ENCODE measurements around the gene PCARE.

Gene PCARE

DNA sequence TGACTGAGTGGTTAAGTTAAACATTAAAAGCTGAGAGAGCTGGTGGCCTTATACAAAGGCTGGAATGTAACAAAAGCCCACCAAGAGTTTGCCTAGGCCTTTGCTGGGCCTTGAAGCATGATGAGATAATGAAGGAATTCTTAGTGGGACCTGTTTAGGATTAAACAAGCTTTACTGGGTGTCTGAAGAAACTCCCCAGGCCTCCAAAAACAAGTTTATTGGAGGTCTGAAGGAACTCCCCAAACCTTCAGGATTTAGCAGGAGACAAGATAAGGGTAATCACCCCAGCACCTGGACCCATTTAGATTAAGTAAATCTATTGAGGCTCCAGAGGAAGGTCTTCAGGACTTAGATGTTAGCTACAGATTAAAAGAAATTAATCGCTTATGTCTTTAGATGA, 18.7 kb downstream of the PCARE start:
- Histone ChIP-seq H3K4me3 (ENCODE audit: low read depth, low read length, poor library complexity, severe bottlenecking) (no peak overlapping the region), H3K9ac (ENCODE audit: low read length) (no peak overlapping the region), H3K79me2 (ENCODE audit: insufficient read depth, low read length) (no peaks in the 10 kb centered on the region), H3K4me1 (ENCODE audit: insufficient read depth, low read length, severe bottlenecking) (no peaks in the 10 kb centered on the region), H3K9me3 (ENCODE audit: low read length) (no peaks in the 10 kb centered on the region), H3K27me3 (ENCODE audit: insufficient read depth, low read length) (no peaks in the 10 kb centered on the region), H3K4me2 (ENCODE audit: low read length) (no peak overlapping the region), H3K27ac (ENCODE audit: low read depth, low read length, poor library complexity, severe bottlenecking) (no peak overlapping the region), H2AFZ (ENCODE audit: low read length) (no peak overlapping the region), H3F3A (ENCODE audit: insufficient read depth, low read length) (no peaks in the 10 kb centered on the region), H3K9me2 (ENCODE audit: low read depth, low read length) (no peaks in the 10 kb centered on the region), H3K36me3 (ENCODE audit: insufficient read depth, low read length) (no peaks in the 10 kb centered on the region), H4K20me1 (ENCODE audit: insufficient read depth, low read length) (no peaks in the 10 kb centered on the region)
- TF ChIP-seq CTCF (IDR thresholded peaks at IDR 0.05; ENCODE audit: low read length): no peak
- no peak for TF ChIP-seq EZH2 (IDR thresholded peaks at IDR 0.05; ENCODE audit: borderline replicate concordance, low read length)

DNA sequence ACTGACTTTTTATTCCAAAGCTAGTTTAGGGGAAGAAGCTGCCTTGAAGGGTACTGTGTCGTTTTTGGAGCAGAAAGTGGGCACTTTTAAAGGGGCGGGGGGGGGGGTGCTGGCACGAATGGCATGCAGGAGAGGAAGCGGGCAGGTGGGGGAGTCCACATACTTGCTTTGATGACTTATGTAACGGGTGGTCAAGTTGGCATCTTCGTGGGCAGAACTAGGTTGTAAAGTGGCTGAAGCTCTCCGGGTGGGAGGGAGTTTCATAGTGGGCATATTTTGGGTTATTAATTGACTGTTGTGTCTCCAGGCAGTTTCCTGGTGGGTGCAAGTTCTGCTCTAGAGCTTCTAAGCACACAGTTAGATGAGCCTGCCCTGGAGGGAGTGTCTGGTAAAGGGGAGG, 19.9 kb downstream of the PCARE start:
- Histone ChIP-seq H3K27ac (ENCODE audit: low read depth, low read length, poor library complexity, severe bottlenecking) (no peak overlapping the region), H3K4me3 (ENCODE audit: low read depth, low read length, poor library complexity, severe bottlenecking) (no peak overlapping the region), H3K27me3 (ENCODE audit: insufficient read depth, low read length) (no peaks in the 10 kb centered on the region), H3F3A (ENCODE audit: insufficient read depth, low read length) (no peaks in the 10 kb centered on the region), H3K4me1 (ENCODE audit: insufficient read depth, low read length, severe bottlenecking) (no peaks in the 10 kb centered on the region), H2AFZ (ENCODE audit: low read length) (no peak overlapping the region), H3K9me2 (ENCODE audit: low read depth, low read length) (no peaks in the 10 kb centered on the region), H4K20me1 (ENCODE audit: insufficient read depth, low read length) (no peaks in the 10 kb centered on the region), H3K79me2 (ENCODE audit: insufficient read depth, low read length) (no peaks in the 10 kb centered on the region), H3K9me3 (ENCODE audit: low read length) (no peaks in the 10 kb centered on the region), H3K9ac (ENCODE audit: low read length) (no peak overlapping the region), H3K4me2 (ENCODE audit: low read length) (no peak overlapping the region), H3K36me3 (ENCODE audit: insufficient read depth, low read length) (no peaks in the 10 kb centered on the region)
- TF ChIP-seq EZH2 (IDR thresholded peaks at IDR 0.05; ENCODE audit: borderline replicate concordance, low read length) (no peak), CTCF (IDR thresholded peaks at IDR 0.05; ENCODE audit: low read length) (no peak)

DNA sequence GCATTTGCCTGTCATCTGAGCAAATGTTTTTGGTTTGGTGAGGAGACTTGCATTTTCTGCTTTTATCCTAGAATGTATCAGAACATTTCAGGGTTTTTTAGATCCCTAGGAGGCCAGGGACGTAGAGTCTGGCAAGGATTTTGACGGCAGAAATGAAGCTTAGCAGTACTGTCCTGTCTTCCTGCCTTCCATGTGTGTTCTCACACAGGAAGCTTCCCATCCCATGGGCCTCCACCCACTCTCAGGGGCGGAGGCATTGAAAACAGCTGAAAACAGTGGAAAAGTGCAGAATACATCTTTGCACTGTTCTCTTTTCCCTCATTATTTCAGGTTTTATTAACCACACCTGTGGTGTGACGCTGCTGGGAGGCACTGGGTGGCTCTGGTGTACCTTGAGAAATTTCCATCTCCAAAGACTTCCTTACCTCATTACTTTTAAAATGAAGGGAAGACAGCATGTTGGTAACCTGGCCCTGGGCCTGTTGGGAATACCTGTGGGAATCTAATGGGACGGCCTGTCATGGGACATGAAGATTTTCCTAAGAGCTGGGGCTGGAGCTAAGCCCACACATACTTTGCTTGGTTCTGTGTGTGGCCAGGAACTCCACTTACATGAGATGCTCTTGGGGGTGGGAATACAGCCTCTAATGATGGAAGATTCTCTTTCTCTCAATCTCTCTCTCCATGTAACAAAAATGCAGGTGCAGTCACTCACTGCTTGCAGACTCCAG, 20.5 kb downstream of the PCARE start:
- no peaks in the 10 kb centered on the region for H3F3A ChIP-seq (ENCODE audit: insufficient read depth, low read length)
- H4K20me1 ChIP-seq (ENCODE audit: insufficient read depth, low read length): no peaks in the 10 kb centered on the region
- no peaks in the 10 kb centered on the region for H3K27me3 ChIP-seq (ENCODE audit: insufficient read depth, low read length)
- no peak overlapping the region for H3K4me2 ChIP-seq (ENCODE audit: low read length)
- H3K36me3 ChIP-seq (ENCODE audit: insufficient read depth, low read length): no peaks in the 10 kb centered on the region
- no peak overlapping the region for H3K9ac ChIP-seq (ENCODE audit: low read length)
- no peak overlapping the region for H3K27ac ChIP-seq (ENCODE audit: low read depth, low read length, poor library complexity, severe bottlenecking)
- TF ChIP-seq EZH2 (IDR thresholded peaks at IDR 0.05; ENCODE audit: borderline replicate concordance, low read length) (no peak), CTCF (IDR thresholded peaks at IDR 0.05; ENCODE audit: low read length) (no peak)
- H3K9me3 ChIP-seq (ENCODE audit: low read length): no peaks in the 10 kb centered on the region
- H3K9me2 ChIP-seq (ENCODE audit: low read depth, low read length): no peaks in the 10 kb centered on the region
- H3K79me2 ChIP-seq (ENCODE audit: insufficient read depth, low read length): no peaks in the 10 kb centered on the region
- no peak overlapping the region for H3K4me3 ChIP-seq (ENCODE audit: low read depth, low read length, poor library complexity, severe bottlenecking)
- no peak overlapping the region for H2AFZ ChIP-seq (ENCODE audit: low read length)
- no peaks in the 10 kb centered on the region for H3K4me1 ChIP-seq (ENCODE audit: insufficient read depth, low read length, severe bottlenecking)
